Stimulated activated CD4-positive, alpha-beta T cell treated with anti-CD3 and anti-CD28 coated beads, Interleukin-1b, Interleukin-23, amount 100 ng/mL, for 24 hours (primary cell): ENCODE data around the gene HMCES.

ENCODE experiments used
- DNase-seq, 4 experiments: peaks; one replicate each; pipeline ENCODE4 v3.0.0-alpha.2; 2020; ENCODE audit warnings: low read depth in 4 of 4, low spot score in 1 of 4

Gene HMCES, protein sequence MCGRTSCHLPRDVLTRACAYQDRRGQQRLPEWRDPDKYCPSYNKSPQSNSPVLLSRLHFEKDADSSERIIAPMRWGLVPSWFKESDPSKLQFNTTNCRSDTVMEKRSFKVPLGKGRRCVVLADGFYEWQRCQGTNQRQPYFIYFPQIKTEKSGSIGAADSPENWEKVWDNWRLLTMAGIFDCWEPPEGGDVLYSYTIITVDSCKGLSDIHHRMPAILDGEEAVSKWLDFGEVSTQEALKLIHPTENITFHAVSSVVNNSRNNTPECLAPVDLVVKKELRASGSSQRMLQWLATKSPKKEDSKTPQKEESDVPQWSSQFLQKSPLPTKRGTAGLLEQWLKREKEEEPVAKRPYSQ

DNA sequence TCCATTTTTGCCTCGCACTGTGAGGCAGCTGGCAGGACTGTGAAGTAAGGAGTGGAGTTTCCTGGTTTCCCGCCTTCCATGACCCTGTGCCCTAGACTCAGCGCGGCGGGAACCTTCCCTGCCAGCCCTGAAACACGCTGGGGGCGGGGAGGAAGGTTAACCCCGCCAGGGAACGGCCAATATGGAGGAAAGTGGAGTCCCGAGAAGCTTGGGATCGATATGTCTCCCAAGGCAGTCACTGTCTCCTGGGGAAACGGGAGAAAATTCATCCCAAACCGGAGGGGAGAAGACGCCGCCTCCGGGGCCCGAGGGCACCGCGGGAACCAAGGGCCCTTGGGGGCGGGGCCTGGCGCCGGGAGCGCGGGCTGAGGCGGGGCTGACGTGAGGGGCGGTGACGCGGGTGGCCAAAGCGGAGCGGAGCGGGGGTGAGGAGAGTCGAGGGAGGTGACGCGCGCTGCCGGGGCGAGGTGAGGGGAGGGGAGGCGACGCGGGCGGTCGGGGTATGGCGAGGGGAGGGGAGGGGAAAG is at the start of gene HMCES:
Gene HMCES (plus strand): TSS at position 432 of the 527 bp plus-strand sequence. CDS start 863 bp downstream, outside the sequence.
- DNase-seq: peak; percentile 79 to 92 (median 90)

DNA sequence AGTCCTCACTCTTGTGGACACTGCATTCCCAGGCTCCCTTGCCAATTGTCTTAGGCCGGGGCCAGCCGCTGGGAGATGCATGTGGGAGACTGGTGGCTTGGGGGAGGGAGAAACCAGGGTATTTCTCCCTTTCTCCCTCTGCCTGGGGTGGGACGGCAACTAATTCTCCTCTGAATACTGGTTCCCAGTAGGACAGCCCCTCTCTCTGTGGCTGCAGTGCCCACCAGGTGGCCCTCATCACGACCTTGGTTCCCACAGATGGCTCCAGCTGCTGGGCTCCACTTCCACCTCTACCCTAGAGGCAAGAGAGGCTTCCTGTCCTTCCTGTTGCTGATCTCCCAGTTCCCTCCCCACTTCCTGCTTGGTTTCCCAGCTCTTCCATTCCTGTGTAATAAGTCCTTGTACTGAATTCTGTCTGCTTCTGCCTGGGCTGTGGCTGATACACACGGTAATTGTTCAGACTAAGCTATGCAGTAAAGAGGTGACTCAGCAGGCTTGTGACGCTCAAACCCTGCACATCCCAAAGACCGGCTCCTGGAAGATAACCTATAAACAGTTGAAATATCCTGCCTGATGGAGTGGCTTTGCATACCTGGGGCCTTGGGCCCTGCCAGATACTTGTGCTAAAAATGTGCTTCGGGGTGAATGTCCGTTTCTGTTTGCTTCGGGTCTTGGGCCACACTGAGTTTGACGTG is 49.6 kb upstream of the HMCES start:
- no peak for DNase-seq

GRCh38 chr3:129230311-129231019 is 48.2 kb upstream of the HMCES start:
- no peak for DNase-seq

- DNase-seq: no peak
Observed at GRCh38 chr3:129231331-129232119, 47.1 kb upstream of the HMCES start.

DNA sequence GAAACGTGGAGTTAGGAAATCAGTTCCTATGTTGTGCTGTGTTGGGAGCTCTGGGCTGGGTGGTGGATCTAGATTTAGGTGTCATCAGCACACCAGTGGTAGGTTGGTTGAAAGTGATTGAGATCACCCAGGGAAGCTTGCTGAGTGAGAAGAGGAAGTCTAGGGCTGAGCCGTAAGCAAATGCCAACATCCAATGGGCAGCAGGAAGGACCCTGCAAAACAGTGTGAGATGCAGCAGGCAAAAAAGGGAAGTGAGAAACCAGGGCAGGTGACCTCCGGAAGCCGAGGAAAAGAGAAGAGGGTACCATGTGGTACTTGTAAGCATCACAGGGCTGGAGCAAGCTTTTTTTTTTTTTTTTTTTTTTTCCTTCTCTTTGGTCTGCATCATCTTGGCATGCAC is 45.1 kb upstream of the HMCES start:
- DNase-seq: no peak

DNA sequence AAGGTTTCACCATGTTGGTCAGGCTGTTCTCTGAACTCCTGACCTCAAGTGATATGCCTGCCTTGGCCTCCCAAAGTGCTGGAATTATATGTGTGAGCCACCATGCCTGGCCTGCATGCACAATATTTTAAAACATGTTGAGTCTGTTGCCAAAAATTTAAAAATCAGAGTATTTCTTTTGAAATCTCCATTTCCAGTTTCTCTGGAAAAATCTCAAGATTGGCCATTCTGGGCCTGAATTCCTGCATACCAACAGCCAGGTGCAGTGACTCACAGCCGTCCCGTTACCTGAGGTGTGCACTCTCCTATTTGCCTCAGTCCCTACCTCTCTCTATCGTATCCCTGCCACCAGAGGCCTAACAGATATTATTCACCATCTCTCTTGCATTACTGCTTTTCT is 44.2 kb upstream of the HMCES start:
- no peak for DNase-seq

DNA sequence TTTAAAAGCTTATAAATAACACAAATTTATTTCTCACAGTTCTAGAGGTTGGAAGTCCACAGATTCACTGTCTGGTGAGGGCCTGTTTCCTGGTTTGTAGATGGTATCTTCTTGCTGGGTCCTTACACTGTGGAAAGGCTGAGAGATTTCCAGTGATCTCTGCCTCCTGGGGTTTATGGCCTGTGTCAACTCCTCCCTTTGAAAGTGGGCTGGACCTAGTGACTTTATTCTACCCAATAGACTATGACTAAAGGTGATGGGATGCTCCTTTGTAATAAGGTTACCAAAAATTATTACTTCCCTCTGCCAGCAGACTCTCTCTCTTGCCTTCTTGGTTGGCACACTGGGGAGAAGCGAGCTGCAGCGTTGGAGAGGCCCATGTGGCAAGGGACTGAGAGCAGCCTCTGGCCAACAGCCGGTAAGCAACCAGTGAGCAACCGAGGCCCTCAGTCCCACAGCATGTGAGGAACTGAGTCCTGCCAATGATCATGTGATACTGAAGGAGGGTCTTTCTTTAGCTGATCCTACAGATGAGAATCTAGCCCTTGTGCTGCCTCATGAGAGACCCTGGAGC is 43.2 kb upstream of the HMCES start:
- no peak for DNase-seq

DNA sequence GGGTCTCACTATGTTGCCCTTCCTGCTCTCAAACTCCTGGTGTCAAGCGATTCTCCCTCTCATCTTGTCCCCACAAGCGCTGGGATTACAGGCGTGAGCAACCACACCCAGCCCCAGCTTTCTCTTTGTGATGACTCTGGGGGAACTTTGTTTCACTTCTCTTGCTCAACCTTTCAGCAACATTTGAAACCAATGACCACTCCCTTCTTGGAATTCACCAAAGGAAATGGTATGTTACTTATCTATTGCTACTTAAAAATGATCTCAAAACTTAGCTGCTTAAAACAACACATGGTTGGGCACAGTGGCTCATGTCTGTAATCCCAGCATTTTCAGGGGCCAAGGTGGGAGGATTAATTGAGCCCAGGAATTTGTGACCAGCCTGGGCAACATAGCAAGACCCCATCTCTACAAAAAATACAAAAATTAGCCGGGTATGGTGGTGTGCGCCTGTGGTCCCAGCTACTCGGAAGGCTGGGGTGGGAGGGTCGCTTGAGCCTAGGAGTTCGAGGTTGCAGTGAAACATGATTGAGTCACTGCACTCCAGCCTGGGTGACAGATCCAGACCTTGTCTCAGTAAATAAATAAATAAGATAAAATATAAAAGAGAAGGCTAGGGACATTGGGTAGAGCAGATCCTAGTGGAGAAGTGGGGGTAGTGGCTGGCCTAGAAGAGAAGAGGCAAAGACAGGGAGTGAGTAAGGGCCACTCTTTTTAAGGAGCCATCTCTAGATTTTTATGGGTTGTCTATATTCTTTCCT is 39.5 kb upstream of the HMCES start:
- DNase-seq: no peak

GRCh38 chr3:129239991-129240390 is 38.7 kb upstream of the HMCES start:
- DNase-seq: no peak

- DNase-seq: no peak
Observed at GRCh38 chr3:129240436-129240835, 38.2 kb upstream of the HMCES start.

GRCh38 chr3:129245141-129245540 is 33.5 kb upstream of the HMCES start:
- no peak for DNase-seq

DNA sequence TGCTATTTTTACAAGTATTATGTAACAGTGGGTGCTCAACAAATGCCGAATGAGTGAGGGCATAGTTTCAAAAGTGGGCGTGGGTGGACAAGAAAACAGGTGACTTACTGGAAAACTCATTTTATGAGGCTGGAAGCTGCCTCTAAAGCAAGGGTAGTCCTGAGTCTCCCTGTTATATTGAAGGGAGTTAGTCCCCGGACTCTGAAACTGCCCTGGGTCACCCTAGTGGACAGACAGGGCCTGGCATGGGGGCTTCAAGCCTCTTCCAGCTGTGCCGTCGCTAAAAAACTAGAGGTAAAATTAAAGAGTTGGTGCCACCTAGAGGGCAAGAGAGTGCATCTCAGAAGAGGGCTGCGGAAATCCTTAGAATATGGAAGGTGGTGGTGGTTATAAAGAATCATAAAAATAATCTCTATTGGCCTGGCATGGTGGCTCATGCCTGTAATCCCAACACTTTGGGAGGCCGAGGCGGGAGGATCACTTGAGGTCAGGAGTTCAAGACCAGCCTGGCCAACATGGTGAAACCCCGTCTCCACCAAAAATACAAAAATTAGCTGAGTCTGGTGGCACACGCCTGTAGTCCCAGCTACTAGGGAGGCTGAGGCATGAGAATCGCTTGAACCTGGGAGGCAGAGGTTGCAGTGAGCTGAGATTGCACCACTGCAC is 32.9 kb upstream of the HMCES start:
- peak; percentile 31 to 47 (median 44) for DNase-seq

DNA sequence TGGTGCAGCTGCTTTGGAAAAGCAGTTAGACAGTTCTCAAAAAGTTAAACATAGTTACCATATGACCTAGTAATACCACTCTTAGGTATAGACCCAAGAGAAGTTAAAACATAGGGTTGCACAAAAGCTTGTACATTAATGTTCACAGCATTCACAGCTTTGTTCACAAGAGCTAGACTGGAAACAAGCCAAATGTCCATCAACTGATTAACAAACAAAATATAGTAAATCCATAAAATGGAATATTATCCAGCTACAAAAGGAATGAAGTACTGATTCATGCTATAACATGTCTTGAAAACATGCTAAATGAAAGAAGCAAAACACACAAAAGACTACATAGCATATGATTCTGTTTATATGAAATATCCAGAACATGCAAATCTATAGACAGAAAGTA is 32.0 kb upstream of the HMCES start:
- no peak for DNase-seq

GRCh38 chr3:129248286-129248979 is 30.2 kb upstream of the HMCES start:
- DNase-seq: no peak

DNA sequence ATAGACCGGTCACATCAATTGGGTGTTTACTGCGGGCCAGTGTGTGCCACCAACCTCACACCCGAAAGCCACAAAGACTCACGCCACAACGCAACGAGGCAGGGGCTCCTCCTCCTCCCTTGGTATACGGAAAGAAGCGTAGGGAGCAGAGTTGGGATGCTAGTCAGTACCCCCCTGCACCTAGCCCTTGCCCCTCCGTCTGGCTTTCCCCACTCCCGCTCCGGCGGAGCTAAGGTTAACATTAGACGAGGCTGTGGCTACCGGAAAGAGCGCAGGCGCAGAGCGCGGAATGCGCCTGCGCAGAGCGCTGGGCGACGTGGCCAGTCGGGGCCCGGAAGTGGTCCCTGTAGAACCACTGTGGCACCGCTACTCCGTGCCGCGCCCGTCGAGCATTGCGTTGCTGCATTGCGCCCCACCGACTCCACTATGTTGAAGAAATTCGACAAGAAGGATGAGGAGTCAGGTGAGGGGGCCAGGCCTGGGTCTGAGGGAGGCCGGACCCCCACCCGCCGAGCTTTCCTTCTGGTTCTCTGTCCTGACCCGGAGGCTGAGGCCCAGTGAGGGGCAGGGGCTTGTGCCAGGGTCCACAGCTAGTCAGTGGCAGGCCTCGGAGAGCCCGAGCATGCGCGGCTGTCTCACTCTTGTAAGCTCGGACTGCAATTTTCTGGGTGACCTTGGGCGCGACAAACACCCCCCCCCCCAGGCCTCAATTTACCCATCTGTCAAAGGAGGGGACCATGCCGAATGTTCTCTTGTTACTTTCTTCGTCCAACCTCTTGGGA is 29.2 kb upstream of the HMCES start, which contains the start of gene COPG1:
Gene COPG1 (plus strand): TSS at position 323 of the 782 bp plus-strand sequence. CDS start 104 bp downstream, at position 427.
- DNase-seq: peak; percentile 53 to 77 (median 72)

DNA sequence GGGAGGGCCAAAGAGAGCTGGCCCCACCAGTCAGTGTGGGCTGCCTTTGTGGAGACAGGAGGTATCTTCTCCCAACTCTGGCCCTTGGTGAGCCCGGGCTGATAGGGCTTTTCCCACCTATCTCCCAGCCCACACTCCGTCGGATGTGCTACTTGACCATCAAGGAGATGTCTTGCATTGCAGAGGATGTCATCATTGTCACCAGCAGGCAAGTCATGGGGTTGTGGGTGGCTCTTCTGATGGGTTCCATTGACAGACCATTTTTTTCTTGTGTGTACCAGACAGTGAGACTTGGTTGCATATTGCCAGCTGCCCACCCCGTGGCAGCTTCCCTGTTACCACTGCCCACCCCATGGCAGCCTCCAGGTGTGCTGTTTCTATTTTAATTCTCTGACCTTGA is 25.9 kb upstream of the HMCES start:
- no peak for DNase-seq

DNA sequence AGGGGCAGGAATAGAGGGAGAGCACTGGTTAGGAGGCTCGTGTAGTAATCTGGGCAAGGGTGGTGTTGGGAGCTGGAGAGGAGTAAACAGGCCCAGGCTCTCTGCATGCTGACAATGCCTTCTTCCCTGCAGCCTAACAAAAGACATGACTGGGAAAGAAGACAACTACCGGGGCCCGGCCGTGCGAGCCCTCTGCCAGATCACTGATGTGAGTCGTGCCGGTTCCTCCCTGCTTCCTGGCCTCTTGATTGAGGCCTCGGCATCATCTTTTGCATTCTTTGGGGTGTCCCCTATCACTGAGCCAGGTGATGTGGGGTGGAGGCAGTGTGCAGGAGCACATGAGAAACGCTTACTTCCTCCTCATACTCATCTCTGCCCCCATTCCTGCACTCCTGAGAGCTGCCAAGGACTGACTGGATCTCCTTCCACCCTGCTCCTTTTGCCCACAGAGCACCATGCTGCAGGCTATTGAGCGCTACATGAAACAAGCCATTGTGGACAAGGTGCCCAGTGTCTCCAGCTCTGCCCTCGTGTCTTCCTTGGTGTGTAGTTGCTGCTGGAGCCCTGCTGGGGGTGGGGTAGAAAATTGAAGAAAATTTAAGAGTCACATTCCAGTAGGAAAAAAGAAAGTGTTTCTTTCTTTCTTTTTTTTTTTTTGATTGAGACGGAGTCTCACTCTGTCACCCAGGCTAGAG is 24.0 kb upstream of the HMCES start:
- DNase-seq: no peak
